HG02884 (cell line): ENCODE measurements around the gene SPNS1.

Source experiments
- ATAC-seq: cut with Tn5 transposase; IDR thresholded peaks from one replicate; pipeline ENCODE4 v1.9.1; 2021; ENCODE audit warnings: mild to moderate bottlenecking, moderate library complexity; ENCODE audit not compliant: unreplicated experiment

SPNS1 gene

DNA sequence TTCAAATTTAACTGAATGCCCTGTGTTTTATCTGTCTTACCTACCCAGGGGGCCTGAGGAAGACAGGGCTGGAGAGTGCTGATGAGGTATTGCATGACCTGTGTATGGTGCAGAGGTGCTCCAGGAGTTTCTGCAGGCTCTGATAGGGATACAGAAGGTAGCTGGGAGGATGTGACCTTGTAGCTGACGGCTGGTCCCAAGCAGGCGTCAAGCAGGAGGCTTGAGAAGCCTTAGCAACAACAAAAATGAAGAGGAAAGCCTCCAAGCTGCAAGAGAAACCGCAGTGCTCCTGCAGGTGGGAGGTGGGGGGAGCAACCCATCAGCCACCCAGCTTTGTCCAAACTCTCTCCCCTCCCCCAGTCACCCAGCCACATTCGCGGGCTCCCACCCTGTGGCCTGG lies 50.6 kb downstream of the SPNS1 start:
- no peak for ATAC-seq

DNA sequence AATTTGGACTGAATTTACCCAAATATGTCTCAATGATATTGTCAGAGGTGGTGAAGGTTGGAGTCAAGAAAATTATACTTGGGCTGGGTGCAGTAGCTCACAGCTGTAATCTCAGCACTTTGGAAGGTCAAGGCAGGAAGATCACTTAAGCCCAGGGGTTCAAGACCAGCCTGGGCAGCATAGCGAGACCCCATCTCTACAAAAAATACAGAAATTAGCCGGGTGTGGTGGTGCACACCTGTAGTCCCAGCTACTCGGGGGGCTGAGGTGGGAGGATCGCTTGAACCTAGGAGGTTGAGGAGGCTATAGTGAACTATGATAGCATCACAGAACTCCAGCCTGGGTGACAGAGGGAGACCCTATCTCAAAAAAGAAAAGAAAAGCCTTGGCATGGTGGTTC lies 51.2 kb downstream of the SPNS1 start:
- ATAC-seq: no peak

DNA sequence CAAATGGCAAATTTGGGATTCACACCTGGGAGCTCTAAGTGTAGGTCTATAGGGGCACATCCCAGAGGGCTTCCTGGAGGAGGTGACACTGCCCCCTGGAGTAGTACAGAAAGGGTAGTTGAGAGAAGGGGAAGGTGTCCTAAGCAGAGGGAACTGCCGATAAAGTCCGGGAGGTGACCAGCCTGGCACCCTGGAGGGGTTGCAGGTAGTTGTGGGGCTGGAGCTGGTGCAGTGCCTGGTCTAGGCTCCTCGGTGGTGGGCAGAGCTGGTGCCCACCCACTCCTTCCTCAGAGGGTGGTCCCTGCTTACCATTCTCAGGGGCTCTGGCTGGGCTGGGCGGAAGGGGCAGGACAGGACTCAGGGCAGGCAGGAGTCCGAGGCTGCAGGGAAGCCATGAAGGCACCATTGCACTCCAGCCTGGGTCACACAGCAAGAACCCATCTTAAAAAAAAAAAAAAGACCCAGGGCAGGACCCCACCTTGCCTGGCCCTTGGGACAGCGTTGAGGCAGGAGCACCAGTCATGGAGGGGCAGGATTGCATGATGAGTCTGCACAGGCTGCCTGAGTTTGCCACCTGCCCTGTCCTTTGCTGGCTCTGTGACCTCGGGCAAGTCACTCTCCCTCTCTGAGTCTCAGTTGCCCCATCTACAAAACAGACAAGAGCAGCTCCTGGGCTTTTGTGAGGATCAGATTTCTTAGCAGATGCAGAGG lies 54.0 kb downstream of the SPNS1 start:
- no peak for ATAC-seq

DNA sequence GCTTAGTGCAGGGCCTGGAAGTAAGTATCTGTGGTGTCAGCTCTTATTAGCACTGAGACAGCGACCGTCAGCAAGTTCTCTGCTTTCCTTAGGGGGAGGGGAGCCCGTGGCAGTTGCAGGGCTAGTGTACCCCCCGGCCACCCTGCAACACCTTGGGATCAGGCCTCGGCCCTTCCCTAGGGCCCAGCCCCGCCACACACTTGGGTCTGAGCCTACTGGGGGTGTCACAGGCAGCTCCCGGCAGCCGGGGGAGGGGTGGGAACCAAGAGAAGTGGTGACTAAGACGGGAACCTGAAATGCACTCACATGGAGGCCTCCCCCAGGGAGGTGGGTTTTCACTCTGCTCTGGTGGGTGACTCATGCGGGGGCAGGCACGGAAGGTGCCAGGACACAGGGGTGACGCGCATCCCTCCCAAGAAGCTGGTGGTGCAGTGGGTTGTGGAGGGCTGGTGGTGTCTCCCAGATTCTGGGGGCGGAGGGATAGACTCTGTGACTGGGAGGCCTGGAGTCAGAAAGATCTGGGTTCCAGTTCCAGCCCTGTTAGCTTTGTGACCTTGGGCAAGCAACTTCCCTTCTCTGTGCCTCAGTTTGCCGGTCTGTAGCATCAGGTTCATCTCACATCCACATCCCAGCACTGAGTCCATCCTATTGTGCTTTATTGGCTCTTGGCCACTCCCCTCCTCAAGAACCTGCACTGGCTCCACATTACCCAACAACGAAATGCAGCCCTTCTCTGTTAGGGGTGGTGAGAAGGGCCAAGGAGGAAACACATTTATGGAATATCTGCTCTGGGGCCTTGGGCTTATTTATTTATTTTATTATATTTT lies 54.8 kb downstream of the SPNS1 start:
- no peak for ATAC-seq

DNA sequence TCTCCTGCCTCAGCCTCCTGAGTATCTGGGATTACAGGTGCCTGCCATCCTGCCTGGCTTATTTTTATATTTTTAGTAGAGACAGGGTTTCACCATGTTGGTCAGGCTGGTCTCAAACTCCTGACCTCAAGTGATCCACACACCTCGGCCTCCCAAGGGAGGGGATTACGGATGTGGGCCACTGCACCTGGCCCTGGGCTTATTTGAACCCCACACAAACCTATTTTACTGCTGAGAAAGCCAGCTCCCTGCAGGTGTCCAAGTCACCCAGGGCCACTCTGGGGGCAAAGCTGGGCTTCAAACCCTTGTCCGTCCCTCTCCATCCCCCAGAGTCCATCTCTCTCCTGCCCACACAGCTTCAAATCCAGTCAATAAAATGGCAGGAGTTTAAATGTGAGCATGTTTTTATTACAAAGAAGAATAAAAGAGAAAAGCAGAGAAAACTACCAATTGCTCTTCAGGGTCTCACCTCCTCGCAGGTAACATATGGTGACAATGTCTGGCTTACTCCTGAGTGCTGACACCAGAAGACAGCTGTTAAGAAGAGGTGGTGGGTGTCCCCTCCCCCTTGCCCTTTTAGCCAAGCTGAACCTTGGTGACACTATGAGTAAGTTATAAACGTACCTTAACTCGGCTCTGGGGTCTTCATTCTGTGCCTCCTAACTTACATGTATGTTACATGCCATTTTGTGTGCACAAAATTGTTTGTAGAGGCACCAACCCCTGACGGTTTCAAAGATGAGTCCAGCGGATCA lies 55.7 kb downstream of the SPNS1 start:
- ATAC-seq: no peak
